Chondrocyte (in vitro differentiated cells): ENCODE data around the gene EYS. TPM values are rescaled to one million over a fixed set of nuclear protein-coding genes. Genes with fewer than 3 reads are reported as not detected.

ENCODE experiments used
- DNase-seq: peaks from one replicate; pipeline ENCODE4 v3.0.0; 2021; ENCODE audit warnings: mixed read lengths, low spot score
- H3K27ac Mint-ChIP-seq: one replicate; pipeline ENCODE4 v1.8.0; 2021; ENCODE audit warnings: mild to moderate bottlenecking, moderate library complexity, mixed read lengths; ENCODE audit not compliant: unreplicated experiment
- H3K27me3 Mint-ChIP-seq: 2 replicates; pipeline ENCODE4 v1.8.0; 2021; ENCODE audit warnings: low read depth, mixed read lengths
- H3K36me3 Mint-ChIP-seq: 2 replicates; pipeline ENCODE4 v1.8.0; 2021; ENCODE audit warnings: low read depth, mixed read lengths
- H3K4me1 Mint-ChIP-seq: 2 replicates; pipeline ENCODE4 v1.8.0; 2021; ENCODE audit warnings: low read depth, mild to moderate bottlenecking, mixed read lengths
- H3K4me3 Mint-ChIP-seq: one replicate; pipeline ENCODE4 v1.8.0; 2021; ENCODE audit warnings: mild to moderate bottlenecking, moderate library complexity, mixed read lengths; ENCODE audit not compliant: unreplicated experiment
- H3K9me3 Mint-ChIP-seq: 2 replicates; pipeline ENCODE4 v1.8.0; 2021; ENCODE audit warnings: low read depth, mixed read lengths
- CTCF ChIP-seq: fragments of 200-600 bp; sonication (generic); IDR thresholded peaks from 2 replicates; pipeline ENCODE4 v1.5.0; 2021; ENCODE audit warnings: antibody characterized with exemption, mild to moderate bottlenecking, moderate library complexity
- total RNA-seq: library from RNA; stranded (reverse); gene quantifications from 3 replicates; pipeline ENCODE4 v1.2.1, GENCODE V29; 2021

Gene EYS
- total RNA-seq, 1 donor from 2014 or later, result not detected

- H3K36me3 Mint-ChIP-seq, result no peaks in the 10 kb centered on the region
- H3K9me3 Mint-ChIP-seq, result peaks cover 13% of the 10 kb centered on the region
- no peak for DNase-seq
- no peak for TF ChIP-seq CTCF
- no peak overlapping the region for H3K27ac Mint-ChIP-seq
- peaks cover 9% of the 10 kb centered on the region for H3K27me3 Mint-ChIP-seq
- H3K4me3 Mint-ChIP-seq, result no peak overlapping the region
- H3K4me1 Mint-ChIP-seq, result no peaks in the 10 kb centered on the region
Measured at GRCh38 chr6:64310214-64310613, 1396.8 kb downstream of the EYS start.

GRCh38 chr6:64301307-64302236, 1405.5 kb downstream of the EYS start:
- H3K36me3 Mint-ChIP-seq, result no peaks in the 10 kb centered on the region
- no peaks in the 10 kb centered on the region for H3K27me3 Mint-ChIP-seq
- DNase-seq, result no peak
- H3K4me3 Mint-ChIP-seq, result no peak overlapping the region
- no peaks in the 10 kb centered on the region for H3K4me1 Mint-ChIP-seq
- peaks cover 19% of the 10 kb centered on the region for H3K9me3 Mint-ChIP-seq
- H3K27ac Mint-ChIP-seq, result no peak overlapping the region
- TF ChIP-seq CTCF, result no peak

- no peak overlapping the region for H3K27ac Mint-ChIP-seq
- DNase-seq, result no peak
- H3K36me3 Mint-ChIP-seq, result no peaks in the 10 kb centered on the region
- H3K4me3 Mint-ChIP-seq, result no peak overlapping the region
- peaks cover 13% of the 10 kb centered on the region for H3K9me3 Mint-ChIP-seq
- no peaks in the 10 kb centered on the region for H3K4me1 Mint-ChIP-seq
- no peaks in the 10 kb centered on the region for H3K27me3 Mint-ChIP-seq
- no peak for TF ChIP-seq CTCF
Measured at GRCh38 chr6:64299176-64299575, 1407.8 kb downstream of the EYS start.

DNA sequence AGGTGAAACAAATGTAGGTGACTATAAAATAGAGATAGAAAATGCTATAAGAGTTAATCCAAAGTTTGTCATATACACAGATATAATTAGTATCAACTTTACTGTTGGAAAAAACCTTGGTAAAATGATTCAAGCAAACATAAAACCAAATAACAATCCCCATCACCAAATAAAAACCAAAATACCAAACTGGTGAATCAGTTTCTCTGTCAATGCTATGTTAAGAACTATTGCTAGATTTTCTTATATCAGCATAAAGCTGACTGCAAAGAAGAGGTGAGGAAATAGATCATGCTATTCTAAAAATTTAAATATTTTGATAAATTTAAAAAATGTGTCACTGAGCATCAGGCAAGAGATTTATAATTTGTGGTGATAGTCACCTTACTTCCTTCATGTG, 1413.0 kb downstream of the EYS start:
- H3K27me3 Mint-ChIP-seq, result peaks cover 2% of the 10 kb centered on the region
- H3K4me3 Mint-ChIP-seq, result no peak overlapping the region
- TF ChIP-seq CTCF, result no peak
- DNase-seq, result no peak
- peaks cover 7% of the 10 kb centered on the region for H3K9me3 Mint-ChIP-seq
- H3K36me3 Mint-ChIP-seq, result no peaks in the 10 kb centered on the region
- no peaks in the 10 kb centered on the region for H3K4me1 Mint-ChIP-seq
- no peak overlapping the region for H3K27ac Mint-ChIP-seq

- H3K9me3 Mint-ChIP-seq, result peaks cover 5% of the 10 kb centered on the region
- H3K27me3 Mint-ChIP-seq, result peaks cover 2% of the 10 kb centered on the region
- TF ChIP-seq CTCF, result no peak
- H3K36me3 Mint-ChIP-seq, result no peaks in the 10 kb centered on the region
- no peak for DNase-seq
- H3K27ac Mint-ChIP-seq, result no peak overlapping the region
- no peaks in the 10 kb centered on the region for H3K4me1 Mint-ChIP-seq
- H3K4me3 Mint-ChIP-seq, result no peak overlapping the region
Measured at GRCh38 chr6:64293298-64293697, 1413.7 kb downstream of the EYS start.
